IMR-90 (cell line): Measurements from ENCODE around the gene MIS18A.

Experiments used
- CTCF ChIP-seq: conservative IDR thresholded peaks from 2 replicates; pipeline ENCODE4 v1.5.1; 2012; ENCODE audit warnings: mild to moderate bottlenecking, low read depth, low read length, improper control_type of control experiment
- NFE2L2 ChIP-seq: fragments of 150-350 bp; IDR thresholded peaks from 2 replicates; pipeline ENCODE4 v1.6.1; 2016; ENCODE audit warnings: low read depth, mild to moderate bottlenecking, low read length
- POLR2A ChIP-seq: IDR thresholded peaks from 2 replicates; pipeline ENCODE4 v1.6.1; 2012; ENCODE audit warnings: mild to moderate bottlenecking, low read depth, low read length
- USF2 ChIP-seq: fragments of 150-350 bp; IDR thresholded peaks from 2 replicates; pipeline ENCODE4 v1.6.1; 2017; ENCODE audit warnings: mild to moderate bottlenecking, antibody characterized with exemption, low read length, low read depth

DNA sequence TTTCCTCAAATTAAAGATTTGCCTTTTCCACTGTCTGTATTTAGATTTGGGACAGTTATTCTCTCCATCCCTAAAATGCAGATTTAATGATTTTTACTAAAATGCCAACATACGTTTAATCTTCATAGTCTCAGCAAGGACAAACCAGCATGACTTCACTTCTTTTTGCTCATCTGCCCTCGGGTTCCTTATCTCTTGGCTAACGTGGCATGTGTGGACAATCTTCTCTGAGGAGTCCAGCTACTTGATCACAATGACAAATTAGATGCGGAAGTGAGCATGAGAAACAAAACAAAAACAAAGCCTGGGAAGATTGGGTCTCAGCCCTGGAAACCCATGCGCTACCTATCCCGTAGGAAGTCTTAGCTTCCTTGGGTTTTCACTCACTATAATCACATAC, 20.8 kb upstream of the MIS18A start:
- no peak for TF ChIP-seq CTCF
- no peak for TF ChIP-seq POLR2A
- TF ChIP-seq NFE2L2: no peak
- no peak for TF ChIP-seq USF2
